Endothelial cell of umbilical vein (primary cell): Measurements from ENCODE around the gene ZNF831. TPM values are rescaled to one million over a fixed set of nuclear protein-coding genes. Genes with fewer than 3 reads are reported as not detected.

Source experiments
- BruUV-seq: library from RNA; stranded (reverse); fragments of 400-500 nt; replicated peaks from 2 replicates; lab custom pipeline; 2021; lab: Mats Ljungman, UMichigan
- CTCF ChIA-PET: fragments of 300-600, 350-600 bp; sonication (Branson Sonifier 250); formaldehyde crosslinking; loops from one replicate; lab custom pipeline; 2021; ENCODE audit warnings: antibody characterized with exemption, inconsistent platforms; lab: Charles Lee
- POLR2A ChIA-PET: fragments of 300-600, 350-600 bp; sonication (Branson Sonifier 250); formaldehyde crosslinking; loops from one replicate; lab custom pipeline; 2021; ENCODE audit warnings: antibody characterized with exemption, inconsistent platforms; lab: Charles Lee
- DNase-seq: peaks from one replicate; pipeline ENCODE4 v3.0.0-alpha.2; 2011; ENCODE audit warnings: low read depth, low spot score
- FAIRE-seq: peaks from 2 replicates; lab custom pipeline; 2011; peaks lifted over from hg19 to GRCh38; lab: Jason Lieb, UNC
- H2AFZ ChIP-seq: 2 replicates; pipeline ENCODE4 v1.6.0; 2012; ENCODE audit warnings: low read depth, low read length, control low read depth, inconsistent platforms
- H3K27ac ChIP-seq: 2 replicates; pipeline ENCODE4 v1.5.1; 2011; ENCODE audit warnings: low read depth, mild to moderate bottlenecking, control low read depth, low read length, moderate library complexity; ENCODE audit not compliant: insufficient read depth
- H3K27me3 ChIP-seq, 2 experiments: 2 replicates each; pipeline versions ENCODE4 v1.6.0 to v1.6.1; 2011; ENCODE audit warnings: low read length in 2 of 2, mixed read lengths in 1 of 2; ENCODE audit not compliant: control insufficient read depth in 2 of 2, insufficient read depth in 2 of 2
- H3K36me3 ChIP-seq, 2 experiments: 2 replicates in 1 of 2; 3 replicates in 1 of 2; pipeline ENCODE4 v1.5.1; 2011; ENCODE audit warnings: low read length in 2 of 2, mild to moderate bottlenecking in 1 of 2, moderate library complexity in 1 of 2; ENCODE audit not compliant: control insufficient read depth in 2 of 2, insufficient read depth in 2 of 2; ENCODE audit errors: extremely low read depth in 1 of 2
- H3K4me1 ChIP-seq: 3 replicates; pipeline ENCODE4 v1.5.1; 2011; ENCODE audit warnings: mild to moderate bottlenecking, low read length; ENCODE audit not compliant: control insufficient read depth, insufficient read depth; ENCODE audit errors: extremely low read depth
- H3K4me2 ChIP-seq: 2 replicates; pipeline ENCODE4 v1.6.1; 2011; ENCODE audit warnings: low read length, control low read depth, mixed read lengths; ENCODE audit not compliant: insufficient read depth
- H3K4me3 ChIP-seq, 3 experiments: fragments of 200-600 bp in 1 of 3; sonication (generic), shearing (Covaris generic) in 1 of 3; replicated peaks in 1 of 3; 2 replicates each; pipeline ENCODE4 v1.5.1; 2011 to 2016; ENCODE audit warnings: control low read depth in 3 of 3, low read length in 3 of 3, mild to moderate bottlenecking in 2 of 3, inconsistent platforms in 1 of 3, low read depth in 1 of 3, moderate library complexity in 1 of 3; ENCODE audit not compliant: insufficient read depth in 1 of 3
- H3K79me2 ChIP-seq: 2 replicates; pipeline ENCODE4 v1.6.0; 2012; ENCODE audit warnings: low read length, inconsistent platforms; ENCODE audit not compliant: control insufficient read depth, insufficient read depth
- H3K9ac ChIP-seq: replicated peaks from 2 replicates; pipeline ENCODE3; 2011; ENCODE audit warnings: low read length, control low read depth; ENCODE audit not compliant: insufficient read depth; ENCODE audit errors: extremely low read depth
- H3K9me1 ChIP-seq: replicated peaks from 3 replicates; pipeline ENCODE4 v1.6.0; 2011; ENCODE audit warnings: mild to moderate bottlenecking, low read length; ENCODE audit not compliant: control insufficient read depth, insufficient read depth; ENCODE audit errors: extremely low read depth
- H3K9me3 ChIP-seq: replicated peaks from 2 replicates; pipeline ENCODE4 v1.5.1; 2012; ENCODE audit warnings: low read length, inconsistent platforms; ENCODE audit not compliant: control insufficient read depth, insufficient read depth
- H4K20me1 ChIP-seq: replicated peaks from 2 replicates; pipeline ENCODE3; 2011; ENCODE audit warnings: mild to moderate bottlenecking, low read length; ENCODE audit not compliant: control insufficient read depth, insufficient read depth; ENCODE audit errors: extremely low read depth
- CTCF ChIP-seq, 2 donors: IDR thresholded peaks; 1 replicate in 1 of 2; 2 replicates in 1 of 2; pipeline ENCODE4 v1.5.1; 2011; ENCODE audit warnings: low read length in 2 of 2, mild to moderate bottlenecking in 2 of 2, moderate library complexity in 2 of 2, control low read depth in 1 of 2, inconsistent platforms in 1 of 2, low read depth in 1 of 2; ENCODE audit not compliant: insufficient read depth in 1 of 2; ENCODE audit errors: extremely low read depth in 1 of 2
- EZH2 ChIP-seq: IDR thresholded peaks from 2 replicates; pipeline ENCODE4 v1.6.1; 2012; ENCODE audit warnings: borderline replicate concordance, low read depth, mild to moderate bottlenecking, moderate library complexity, low read length, inconsistent platforms; ENCODE audit not compliant: severe bottlenecking
- FOS ChIP-seq: IDR thresholded peaks from 2 replicates; pipeline ENCODE4 v1.6.1; 2011; ENCODE audit warnings: mild to moderate bottlenecking, low read length, moderate library complexity, borderline replicate concordance; ENCODE audit not compliant: insufficient read depth
- GATA2 ChIP-seq: IDR thresholded peaks from 2 replicates; pipeline ENCODE4 v1.7.0; 2011; ENCODE audit warnings: low read depth, mild to moderate bottlenecking, moderate library complexity, mixed read lengths, low read length; ENCODE audit not compliant: insufficient read length, insufficient read depth
- JUN ChIP-seq: IDR thresholded peaks from 2 replicates; pipeline ENCODE4 v1.6.1; 2011; ENCODE audit warnings: borderline replicate concordance, low read depth; ENCODE audit not compliant: insufficient read length, insufficient read depth
- MYC ChIP-seq: IDR thresholded peaks from one replicate; pipeline ENCODE4 v1.6.1; 2011; ENCODE audit warnings: mild to moderate bottlenecking, low read depth, low read length
- POLR2A ChIP-seq: IDR thresholded peaks from 2 replicates; pipeline ENCODE4 v1.6.1; 2012; ENCODE audit warnings: low read depth, mild to moderate bottlenecking, control low read depth, low read length
- POLR2AphosphoS5 ChIP-seq: IDR thresholded peaks from 2 replicates; pipeline ENCODE4 v1.6.1; 2012; ENCODE audit warnings: low read depth, mild to moderate bottlenecking, control low read depth, low read length, moderate library complexity; ENCODE audit not compliant: insufficient read depth
- dilution Hi-C: fragments of 300-500 bp; cut with MboI; formaldehyde crosslinking; loops from one replicate; pipeline ENCODE4 v1.15.0; 2019; ENCODE audit warnings: low sequenced_read_pairs; ENCODE audit not compliant: extremely low pct_ligation_motif_present
- intact Hi-C: fragments of 100-400 bp; cut with micrococcal nuclease; formaldehyde crosslinking; loops from one replicate; pipeline ENCODE4 v1.10.0; 2022
- polyA plus RNA-seq, 4 experiments: library from polyadenylated mRNA; depleted of rRNA in 3 of 4; stranded (reverse) in 3 of 4; unstranded in 1 of 4; fragments of >200 nt; gene quantifications; 2 replicates each; pipeline versions ENCODE4 v1.2.1 to v1.2.3, GENCODE V29; 2011 to 2012; ENCODE audit warnings: missing spikeins in 1 of 4
- total RNA-seq: library from RNA; stranded (reverse); gene quantifications from 2 replicates; pipeline ENCODE4 v1.2.3, GENCODE V29; 2021
- TF ChIP-seq, protein P1 (sequence below): IDR thresholded peaks from 2 replicates; pipeline ENCODE4 v1.6.1; 2011; ENCODE audit not compliant: insufficient read depth, insufficient read length

Gene ZNF831
- total and polyA plus RNA-seq, 2 donors (not counting 3 experiments of a cell fraction or from before 2014, with no cell fraction given) = not detected

GRCh38 chr20:59173938-59174491, 10.4 kb downstream of the ZNF831 start:
- FAIRE-seq = no peak
- no peak overlapping the region for H3K4me3 ChIP-seq
- no peaks in the 10 kb centered on the region for H3K36me3 ChIP-seq
- no peaks in the 10 kb centered on the region for H4K20me1 ChIP-seq
- H3K9me3 ChIP-seq = no peaks in the 10 kb centered on the region
- intact Hi-C loops (no loop called here), dilution Hi-C loops (no loop called here)
- no peak overlapping the region for H3K4me2 ChIP-seq
- CTCF ChIA-PET = interaction anchor here (1.6 kb wide), 1 partner anchor 86 kb away, joined by 6 read pairs; no protein-coding TSS in a partner anchor
- H2AFZ ChIP-seq = no peak overlapping the region
- H3K4me1 ChIP-seq = no peaks in the 10 kb centered on the region
- no peak for DNase-seq
- no peaks in the 10 kb centered on the region for H3K27me3 ChIP-seq
- H3K27ac ChIP-seq = no peak overlapping the region
- no TSS peak for BruUV-seq
- H3K9ac ChIP-seq = no peak overlapping the region
- no peaks in the 10 kb centered on the region for H3K9me1 ChIP-seq
- POLR2A ChIA-PET = no interaction called here
- TF ChIP-seq JUN (no peak), GATA2 (no peak), FOS (no peak), EZH2 (no peak), POLR2AphosphoS5 (no peak), MYC (no peak), POLR2A (no peak)
- TF ChIP-seq, protein P1, sequence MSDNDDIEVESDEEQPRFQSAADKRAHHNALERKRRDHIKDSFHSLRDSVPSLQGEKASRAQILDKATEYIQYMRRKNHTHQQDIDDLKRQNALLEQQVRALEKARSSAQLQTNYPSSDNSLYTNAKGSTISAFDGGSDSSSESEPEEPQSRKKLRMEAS = no peak
- no peaks in the 10 kb centered on the region for H3K79me2 ChIP-seq

DNA sequence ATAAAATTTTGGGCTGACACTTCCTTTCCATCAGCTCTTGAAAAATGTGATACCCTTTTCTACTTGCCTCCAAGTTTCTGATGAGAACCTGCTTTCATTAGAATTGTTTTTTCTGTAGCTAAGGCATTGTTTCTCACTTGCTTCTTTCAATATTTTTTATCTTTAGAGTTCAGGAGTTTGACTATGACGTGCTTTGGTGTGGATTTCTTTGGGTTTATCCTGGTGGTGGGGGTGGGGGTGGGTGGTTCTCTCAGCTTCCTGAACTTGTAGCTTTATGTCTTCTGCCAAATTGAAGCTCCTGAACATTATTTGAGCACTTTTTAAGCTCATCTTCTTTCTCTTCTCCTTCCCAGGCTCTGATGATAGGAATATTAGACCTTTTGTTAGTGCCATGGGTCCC, 11.4 kb downstream of the ZNF831 start:
- Histone ChIP-seq H3K79me2 (no peaks in the 10 kb centered on the region), H3K27ac (no peak overlapping the region), H3K4me1 (no peaks in the 10 kb centered on the region), H3K9ac (no peak overlapping the region), H3K9me1 (no peaks in the 10 kb centered on the region), H4K20me1 (no peaks in the 10 kb centered on the region), H3K36me3 (no peaks in the 10 kb centered on the region), H3K4me2 (no peak overlapping the region), H3K4me3 (no peak overlapping the region), H3K9me3 (no peaks in the 10 kb centered on the region), H2AFZ (no peak overlapping the region), H3K27me3 (no peaks in the 10 kb centered on the region)
- no TSS peak for BruUV-seq
- ChIA-PET POLR2A (no interaction called here), CTCF (no interaction called here)
- DNase-seq = no peak
- intact Hi-C loops (no loop called here), dilution Hi-C loops (no loop called here)
- FAIRE-seq = no peak
- TF ChIP-seq GATA2 (no peak), MYC (no peak), EZH2 (no peak), FOS (no peak), POLR2A (no peak), JUN (no peak), POLR2AphosphoS5 (no peak), CTCF (IDR thresholded peaks at IDR 0.05; ENCODE audit: extremely low read depth in 1 of 2, insufficient read depth in 1 of 2, low read depth in 1 of 2, low read length in 2 of 2) (no peak)
- TF ChIP-seq, protein P1 = no peak
